Measurements from ENCODE around the gene BCL2. TPM values are rescaled to one million over a fixed set of nuclear protein-coding genes. Genes with fewer than 3 reads are reported as not detected.

Gene BCL2
- total RNA-seq, 2 experiments from 2014 or later, result 1.4 to 2.5 TPM

DNA sequence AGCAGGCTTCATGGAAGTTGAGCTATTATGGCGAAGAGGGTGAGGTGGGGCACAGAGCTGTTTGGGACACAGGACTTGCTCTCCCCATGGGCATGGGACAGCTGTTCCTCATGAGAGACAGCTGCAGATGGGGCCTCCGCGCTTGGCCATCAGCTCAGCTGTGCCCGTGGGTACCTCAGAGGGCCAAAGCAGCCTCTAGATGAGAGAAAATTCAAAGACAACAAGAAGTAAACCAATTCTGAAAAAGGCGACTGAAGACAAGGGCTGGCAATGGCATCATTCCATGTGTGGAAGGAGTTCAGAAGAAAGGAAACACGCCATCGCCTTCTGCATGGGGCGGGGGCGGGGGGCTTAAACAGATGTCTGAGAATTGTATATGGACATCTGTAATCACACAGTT is 136.2 kb downstream of the BCL2 start:
- TF ChIP-seq, protein P1, sequence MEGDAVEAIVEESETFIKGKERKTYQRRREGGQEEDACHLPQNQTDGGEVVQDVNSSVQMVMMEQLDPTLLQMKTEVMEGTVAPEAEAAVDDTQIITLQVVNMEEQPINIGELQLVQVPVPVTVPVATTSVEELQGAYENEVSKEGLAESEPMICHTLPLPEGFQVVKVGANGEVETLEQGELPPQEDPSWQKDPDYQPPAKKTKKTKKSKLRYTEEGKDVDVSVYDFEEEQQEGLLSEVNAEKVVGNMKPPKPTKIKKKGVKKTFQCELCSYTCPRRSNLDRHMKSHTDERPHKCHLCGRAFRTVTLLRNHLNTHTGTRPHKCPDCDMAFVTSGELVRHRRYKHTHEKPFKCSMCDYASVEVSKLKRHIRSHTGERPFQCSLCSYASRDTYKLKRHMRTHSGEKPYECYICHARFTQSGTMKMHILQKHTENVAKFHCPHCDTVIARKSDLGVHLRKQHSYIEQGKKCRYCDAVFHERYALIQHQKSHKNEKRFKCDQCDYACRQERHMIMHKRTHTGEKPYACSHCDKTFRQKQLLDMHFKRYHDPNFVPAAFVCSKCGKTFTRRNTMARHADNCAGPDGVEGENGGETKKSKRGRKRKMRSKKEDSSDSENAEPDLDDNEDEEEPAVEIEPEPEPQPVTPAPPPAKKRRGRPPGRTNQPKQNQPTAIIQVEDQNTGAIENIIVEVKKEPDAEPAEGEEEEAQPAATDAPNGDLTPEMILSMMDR (conservative IDR thresholded peaks at IDR 0.05; ENCODE audit: low read length), result no peak
- no peak for TF ChIP-seq EZH2phosphoT487 (IDR thresholded peaks at IDR 0.05; ENCODE audit: borderline replicate concordance, low read depth, low read length)
- BruUV-seq (replicated peaks), result no TSS peak
- H3K4me1 ChIP-seq (ENCODE audit: insufficient read depth, low read length, poor library complexity, severe bottlenecking), result peaks cover 7% of the 10 kb centered on the region
- intact Hi-C loops (cut with micrococcal nuclease; ENCODE audit: unreplicated experiment), result no loop called here
- H3K9me3 ChIP-seq (ENCODE audit: low read length), result no peaks in the 10 kb centered on the region
- no peaks in the 10 kb centered on the region for H3K36me3 ChIP-seq (ENCODE audit: insufficient read depth, low read length)
- ChIA-PET POLR2A (no interaction called here), CTCF (ENCODE audit: unreplicated experiment) (no interaction called here)
- no peak overlapping the region for H2AFZ ChIP-seq (ENCODE audit: low read length)
- H3K79me2 ChIP-seq (ENCODE audit: insufficient read depth, low read depth, low read length), result no peaks in the 10 kb centered on the region
- no peak overlapping the region for H3K4me3 ChIP-seq (ENCODE audit: low read depth, low read length, poor library complexity, severe bottlenecking)
- H3K9me2 ChIP-seq (ENCODE audit: insufficient read depth, low read length), result no peaks in the 10 kb centered on the region
- no peak overlapping the region for H3K4me2 ChIP-seq (ENCODE audit: low read length)
- no peak overlapping the region for H3K27ac ChIP-seq (ENCODE audit: low read depth, low read length, poor library complexity, severe bottlenecking)
- no peak for DNase-seq (ENCODE audit: low spot score)
- no peaks in the 10 kb centered on the region for H4K20me1 ChIP-seq (ENCODE audit: insufficient read depth, low read length)

DNA sequence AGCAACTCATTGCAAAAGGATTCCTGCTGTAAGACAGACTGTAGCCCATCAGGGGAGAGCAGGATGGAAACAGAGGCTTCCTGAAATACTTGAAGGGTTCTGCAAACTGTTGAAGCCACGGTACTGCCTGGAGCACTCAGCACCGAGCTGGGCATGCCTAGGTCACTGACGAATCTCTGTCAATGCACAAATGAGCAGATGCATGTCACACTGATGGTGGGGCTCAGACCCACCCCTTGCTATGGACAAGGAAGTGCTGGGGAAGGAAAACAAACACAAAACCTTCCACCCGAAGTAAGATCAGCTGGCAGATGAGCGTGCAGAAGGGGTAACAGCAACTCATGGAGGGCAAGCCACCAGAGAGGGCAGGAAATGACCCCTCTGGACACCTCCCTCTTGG is 136.7 kb downstream of the BCL2 start:
- no peaks in the 10 kb centered on the region for H4K20me1 ChIP-seq (ENCODE audit: insufficient read depth, low read length)

DNA sequence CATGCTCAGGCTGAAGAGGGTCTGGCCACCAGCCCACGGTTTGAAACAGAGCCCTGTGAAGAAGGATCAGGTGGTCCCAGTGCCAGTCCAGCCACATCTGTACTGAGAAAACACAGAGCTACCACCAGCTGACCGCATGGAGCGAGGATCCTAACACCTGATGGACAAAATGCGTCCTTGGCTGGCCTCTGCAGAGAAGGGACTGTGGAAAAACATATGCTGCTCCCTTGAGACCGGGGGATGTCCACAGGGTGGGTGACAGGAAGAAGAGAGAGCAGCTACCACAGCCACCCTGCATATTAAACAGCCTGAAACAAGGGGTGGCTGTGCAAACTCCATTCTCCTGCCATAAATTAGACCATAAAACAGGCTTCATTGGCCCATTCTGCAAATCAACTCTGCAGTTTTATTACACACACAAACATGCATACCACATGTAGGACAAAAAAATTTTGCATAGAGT is 137.2 kb downstream of the BCL2 start:
- BruUV-seq (replicated peaks), result no TSS peak
- Histone ChIP-seq H3K27ac (ENCODE audit: low read depth, low read length, poor library complexity, severe bottlenecking) (no peak overlapping the region), H2AFZ (ENCODE audit: low read length) (no peak overlapping the region), H3K36me3 (ENCODE audit: insufficient read depth, low read length) (no peaks in the 10 kb centered on the region), H3K4me3 (ENCODE audit: low read depth, low read length, poor library complexity, severe bottlenecking) (no peak overlapping the region), H3K79me2 (ENCODE audit: insufficient read depth, low read depth, low read length) (no peaks in the 10 kb centered on the region), H3K4me1 (ENCODE audit: insufficient read depth, low read length, poor library complexity, severe bottlenecking) (peaks cover 7% of the 10 kb centered on the region), H4K20me1 (ENCODE audit: insufficient read depth, low read length) (no peaks in the 10 kb centered on the region), H3K9me2 (ENCODE audit: insufficient read depth, low read length) (no peaks in the 10 kb centered on the region), H3K4me2 (ENCODE audit: low read length) (no peak overlapping the region), H3K9me3 (ENCODE audit: low read length) (no peaks in the 10 kb centered on the region)
- POLR2A ChIA-PET, result interaction anchor here (1.1 kb wide), 2 partner anchors 11 to 12 kb away, joined by 3 to 5 read pairs; no protein-coding TSS in a partner anchor
- TF ChIP-seq, protein P1 (conservative IDR thresholded peaks at IDR 0.05; ENCODE audit: low read length), result no peak
- no peak for TF ChIP-seq EZH2phosphoT487 (IDR thresholded peaks at IDR 0.05; ENCODE audit: borderline replicate concordance, low read depth, low read length)
- intact Hi-C loops (cut with micrococcal nuclease; ENCODE audit: unreplicated experiment), result no loop called here
- CTCF ChIA-PET (ENCODE audit: unreplicated experiment), result no interaction called here
- DNase-seq (ENCODE audit: low spot score), result no peak

More for the DNA sequence above, 136.7 kb downstream of the BCL2 start:
- Histone ChIP-seq H3K9me2 (ENCODE audit: insufficient read depth, low read length) (no peaks in the 10 kb centered on the region), H3K4me2 (ENCODE audit: low read length) (no peak overlapping the region), H3K79me2 (ENCODE audit: insufficient read depth, low read depth, low read length) (no peaks in the 10 kb centered on the region), H2AFZ (ENCODE audit: low read length) (no peak overlapping the region), H3K36me3 (ENCODE audit: insufficient read depth, low read length) (no peaks in the 10 kb centered on the region), H3K4me1 (ENCODE audit: insufficient read depth, low read length, poor library complexity, severe bottlenecking) (peaks cover 7% of the 10 kb centered on the region), H3K27ac (ENCODE audit: low read depth, low read length, poor library complexity, severe bottlenecking) (no peak overlapping the region), H3K9me3 (ENCODE audit: low read length) (no peaks in the 10 kb centered on the region), H3K4me3 (ENCODE audit: low read depth, low read length, poor library complexity, severe bottlenecking) (no peak overlapping the region)
- TF ChIP-seq EZH2phosphoT487 (IDR thresholded peaks at IDR 0.05; ENCODE audit: borderline replicate concordance, low read depth, low read length), result no peak
- TF ChIP-seq, protein P1 (conservative IDR thresholded peaks at IDR 0.05; ENCODE audit: low read length), result no peak
- BruUV-seq (replicated peaks), result no TSS peak
- ChIA-PET POLR2A (interaction anchor here (1.1 kb wide), 1 partner anchor 13 kb away, joined by 3 read pairs; no protein-coding TSS in a partner anchor), CTCF (ENCODE audit: unreplicated experiment) (no interaction called here)
- no peak for DNase-seq (ENCODE audit: low spot score)
- intact Hi-C loops (cut with micrococcal nuclease; ENCODE audit: unreplicated experiment), result no loop called here
